IMR-90 (cell line): ENCODE data around the gene MOV10. TPM values are rescaled to one million over a fixed set of nuclear protein-coding genes. Genes with fewer than 3 reads are reported as not detected.

Source experiments
- ATAC-seq: fragments of 200-7000 bp; cut with Tn5 transposase; 2 replicates; pipeline ENCODE4 v1.9.1; 2020; ENCODE audit warnings: low read depth, mild to moderate bottlenecking, moderate library complexity
- BruUV-seq: library from RNA; stranded (reverse); fragments of 400-500 nt; replicated peaks from 2 replicates; lab custom pipeline; 2021; lab: Mats Ljungman, UMichigan
- CTCF ChIA-PET: fragments of 300-600 bp; formaldehyde crosslinking; extraction: SDS; loops from one replicate; lab custom pipeline; 2021; ENCODE audit warnings: antibody characterized with exemption; lab: Yijun Ruan, JAX
- POLR2A ChIA-PET: fragments of 300-600 bp; sonication (Branson Sonifier 250); formaldehyde crosslinking; loops from one replicate; lab custom pipeline; 2022; ENCODE audit warnings: antibody characterized with exemption; ENCODE audit not compliant: unreplicated experiment; lab: Charles Lee
- DNase-seq: peaks from one replicate; pipeline ENCODE4 v3.0.0; 2013
- H2AFZ ChIP-seq: replicated peaks from 2 replicates; pipeline ENCODE3; 2013; ENCODE audit warnings: low read length, mild to moderate bottlenecking; ENCODE audit not compliant: poor library complexity
- H2AK5ac ChIP-seq: 2 replicates; pipeline ENCODE4 v1.6.1; 2013; ENCODE audit warnings: low read depth, low read length, inconsistent platforms
- H2AK9ac ChIP-seq: replicated peaks from 2 replicates; pipeline ENCODE3; 2013; ENCODE audit warnings: mild to moderate bottlenecking, low read depth, low read length, moderate library complexity; ENCODE audit not compliant: poor library complexity
- H2BK120ac ChIP-seq: 2 replicates; pipeline ENCODE4 v1.6.1; 2013; ENCODE audit warnings: low read depth, low read length, inconsistent platforms
- H2BK15ac ChIP-seq: 3 replicates; pipeline ENCODE4 v1.6.1; 2013; ENCODE audit warnings: low read depth, low read length, inconsistent platforms
- H2BK20ac ChIP-seq: 2 replicates; pipeline ENCODE4 v1.6.1; 2013; ENCODE audit warnings: low read depth, mild to moderate bottlenecking, inconsistent platforms, low read length, moderate library complexity
- H2BK5ac ChIP-seq: 2 replicates; pipeline ENCODE4 v1.6.1; 2013; ENCODE audit warnings: mild to moderate bottlenecking, low read depth, low read length, inconsistent platforms; ENCODE audit not compliant: poor library complexity, severe bottlenecking
- H3K14ac ChIP-seq: replicated peaks from 2 replicates; pipeline ENCODE4 v1.6.1; 2013; ENCODE audit warnings: low read depth, low read length, inconsistent platforms
- H3K18ac ChIP-seq: 2 replicates; pipeline ENCODE4 v1.6.1; 2013; ENCODE audit warnings: low read depth, low read length, control low read depth
- H3K23ac ChIP-seq: 2 replicates; pipeline ENCODE4 v1.6.1; 2013; ENCODE audit warnings: low read depth, low read length, inconsistent platforms
- H3K27ac ChIP-seq: 2 replicates; pipeline ENCODE4 v1.5.1; 2013; ENCODE audit warnings: mild to moderate bottlenecking, control low read depth, low read length; ENCODE audit not compliant: insufficient read depth
- H3K27me3 ChIP-seq: 2 replicates; pipeline ENCODE4 v1.6.1; 2013; ENCODE audit warnings: low read length; ENCODE audit not compliant: control insufficient read depth, insufficient read depth
- H3K36me3 ChIP-seq: 2 replicates; pipeline ENCODE4 v1.6.1; 2013; ENCODE audit warnings: low read length, mixed read lengths; ENCODE audit not compliant: control insufficient read depth, insufficient read depth
- H3K4ac ChIP-seq: 2 replicates; pipeline ENCODE4 v1.6.1; 2013; ENCODE audit warnings: low read depth, low read length, inconsistent platforms
- H3K4me1 ChIP-seq: 2 replicates; pipeline ENCODE4 v1.6.1; 2013; ENCODE audit warnings: low read length, mixed read lengths; ENCODE audit not compliant: control insufficient read depth, insufficient read depth
- H3K4me2 ChIP-seq: 2 replicates; pipeline ENCODE4 v1.6.1; 2013; ENCODE audit warnings: low read depth, mild to moderate bottlenecking, control low read depth, low read length, moderate library complexity
- H3K4me3 ChIP-seq: 2 replicates; pipeline ENCODE4 v1.5.1; 2013; ENCODE audit warnings: low read depth, mild to moderate bottlenecking, control low read depth, low read length, moderate library complexity; ENCODE audit not compliant: insufficient read depth
- H3K56ac ChIP-seq: 2 replicates; pipeline ENCODE4 v1.6.1; 2013; ENCODE audit warnings: low read length, inconsistent platforms; ENCODE audit not compliant: insufficient read depth; ENCODE audit errors: extremely low read depth
- H3K79me1 ChIP-seq, 2 experiments: 2 replicates each; pipeline ENCODE4 v1.6.1; 2013; ENCODE audit warnings: low read length in 2 of 2, inconsistent platforms in 1 of 2, low read depth in 1 of 2
- H3K9ac ChIP-seq: 2 replicates; pipeline ENCODE4 v1.6.1; 2013; ENCODE audit warnings: low read depth, low read length, control low read depth
- H3K9me1 ChIP-seq: 2 replicates; pipeline ENCODE4 v1.6.1; 2013; ENCODE audit warnings: low read length, inconsistent platforms; ENCODE audit not compliant: insufficient read depth
- H3K9me3 ChIP-seq: 2 replicates; pipeline ENCODE4 v1.6.1; 2013; ENCODE audit warnings: low read length; ENCODE audit not compliant: control insufficient read depth, insufficient read depth
- H4K20me1 ChIP-seq: 2 replicates; pipeline ENCODE4 v1.6.1; 2013; ENCODE audit warnings: low read length, inconsistent platforms; ENCODE audit not compliant: insufficient read depth
- H4K5ac ChIP-seq: 2 replicates; pipeline ENCODE4 v1.6.1; 2013; ENCODE audit warnings: mild to moderate bottlenecking, low read depth, low read length, control low read depth
- H4K8ac ChIP-seq, 2 experiments: 2 replicates each; pipeline ENCODE4 v1.6.1; 2013; ENCODE audit warnings: low read depth in 2 of 2, low read length in 2 of 2, control low read depth in 1 of 2, inconsistent platforms in 1 of 2
- H4K91ac ChIP-seq: 2 replicates; pipeline ENCODE4 v1.6.1; 2013; ENCODE audit warnings: low read depth, low read length, inconsistent platforms; ENCODE audit not compliant: insufficient read depth
- BHLHE40 ChIP-seq: fragments of 150-350 bp; IDR thresholded peaks from 2 replicates; pipeline ENCODE4 v1.6.1; 2016; ENCODE audit warnings: mild to moderate bottlenecking, low read depth, low read length
- CEBPB ChIP-seq: IDR thresholded peaks from 2 replicates; pipeline ENCODE4 v1.6.1; 2012; ENCODE audit warnings: low read depth, low read length, improper control_type of control experiment
- CHD1 ChIP-seq: IDR thresholded peaks from 2 replicates; pipeline ENCODE4 v1.6.1; 2012; ENCODE audit warnings: low read depth, low read length, improper control_type of control experiment
- CTCF ChIP-seq: conservative IDR thresholded peaks from 2 replicates; pipeline ENCODE4 v1.5.1; 2012; ENCODE audit warnings: mild to moderate bottlenecking, low read depth, low read length, improper control_type of control experiment
- ELK1 ChIP-seq: fragments of 150-350 bp; IDR thresholded peaks from 2 replicates; pipeline ENCODE4 v1.6.1; 2016; ENCODE audit warnings: low read depth, mild to moderate bottlenecking, low read length, moderate library complexity, borderline replicate concordance
- FOS ChIP-seq: fragments of 150-350 bp; IDR thresholded peaks from 2 replicates; pipeline ENCODE4 v1.6.1; 2016; ENCODE audit warnings: low read depth, low read length
- MAFK ChIP-seq: IDR thresholded peaks from 2 replicates; pipeline ENCODE4 v1.6.1; 2012; ENCODE audit warnings: low read depth, low read length, improper control_type of control experiment
- MAZ ChIP-seq: IDR thresholded peaks from 2 replicates; pipeline ENCODE4 v1.6.1; 2012; ENCODE audit warnings: low read depth, mild to moderate bottlenecking, low read length, improper control_type of control experiment, moderate library complexity, borderline replicate concordance
- MXI1 ChIP-seq: IDR thresholded peaks from 2 replicates; pipeline ENCODE4 v1.6.1; 2012; ENCODE audit warnings: low read depth, mild to moderate bottlenecking, low read length, moderate library complexity, borderline replicate concordance
- RAD21 ChIP-seq: IDR thresholded peaks from 2 replicates; pipeline ENCODE4 v1.6.1; 2012; ENCODE audit warnings: low read length, improper control_type of control experiment
- RCOR1 ChIP-seq: IDR thresholded peaks from 2 replicates; pipeline ENCODE4 v1.6.1; 2012; ENCODE audit warnings: mild to moderate bottlenecking, low read length, improper control_type of control experiment; ENCODE audit not compliant: insufficient replicate concordance
- RFX5 ChIP-seq: IDR thresholded peaks from 2 replicates; pipeline ENCODE4 v1.8.0; 2012; ENCODE audit warnings: low read depth, mild to moderate bottlenecking, low read length, moderate library complexity
- USF2 ChIP-seq: fragments of 150-350 bp; IDR thresholded peaks from 2 replicates; pipeline ENCODE4 v1.6.1; 2017; ENCODE audit warnings: mild to moderate bottlenecking, antibody characterized with exemption, low read length, low read depth
- WGBS, 2 experiments: methylation state at CpG; one replicate each; pipeline versions ENCODE4 v1.1.5 to v1.1.7; 2013; ENCODE audit warnings: missing lambda C conversion rate in 2 of 2; ENCODE audit not compliant: insufficient read length in 1 of 2; ENCODE audit errors: extremely low coverage in 2 of 2; 5-methylcytosine and 5-hydroxymethylcytosine counted together
- dilution Hi-C: fragments of 300-500 bp; cut with HindIII; formaldehyde crosslinking; loops from one replicate; pipeline ENCODE4 v1.14.3; 2018; ENCODE audit warnings: low sequenced_read_pairs; ENCODE audit not compliant: unreplicated experiment
- in situ Hi-C: fragments of 300-500 bp; cut with MboI; formaldehyde crosslinking; loops from 3 replicates; pipeline ENCODE4 v1.14.3; 2019; ENCODE audit warnings: low sequenced_read_pairs, inconsistent platforms, mixed read lengths
- intact Hi-C: fragments of 100-400 bp; cut with micrococcal nuclease; formaldehyde crosslinking; loops from 2 replicates; pipeline ENCODE4 v1.10.0; 2022
- polyA plus RNA-seq, 3 experiments: library from polyadenylated mRNA; depleted of rRNA; stranded (reverse); fragments of >200 nt; gene quantifications; 2 replicates each; pipeline ENCODE4 v1.2.3, GENCODE V29; 2012; ENCODE audit warnings: low replicate concordance in 1 of 3
- total RNA-seq: library from RNA; depleted of rRNA; stranded (reverse); fragments of >200 nt; gene quantifications from 2 replicates; pipeline ENCODE4 v1.2.3, GENCODE V29; 2012

The MOV10 gene
- total and polyA plus RNA-seq, 2 of the 4 experiments (the other 2 are of a cell fraction) = 36.7 to 103 TPM

- H3K36me3 ChIP-seq = no peaks in the 10 kb centered on the region
- no peaks in the 10 kb centered on the region for H3K79me1 ChIP-seq
- H2AK9ac ChIP-seq = peak overlapping the region; percentile 70
- DNase-seq (peak; percentile 58), ATAC-seq (peak; percentile 48)
- no peak overlapping the region; the same call in 1 of the 2 replicates for H4K91ac ChIP-seq
- H3K4me1 ChIP-seq = peaks cover 9% of the 10 kb centered on the region
- peaks cover 6% of the 10 kb centered on the region; the same call in 1 of the 2 replicates for H3K27me3 ChIP-seq
- POLR2A ChIA-PET = no interaction called here
- no peak overlapping the region for H3K56ac ChIP-seq
- BruUV-seq = no TSS peak
- in situ Hi-C loops (loop anchor here (5.0 to 25.0 kb wide), 3 partner anchors 88 to 968 kb away; partner anchors contain the start of gene SLC16A1), dilution Hi-C loops (no loop called here), intact Hi-C loops (loop anchor here (1.0 to 10.0 kb wide), 3 partner anchors 25 to 958 kb away; partner anchors contain the start of gene SLC16A1)
- H4K5ac ChIP-seq = no peak overlapping the region
- H3K9me3 ChIP-seq = no peaks in the 10 kb centered on the region
- no peak overlapping the region for H3K4me3 ChIP-seq
- 32% methylated on average over 17 of the region's 44 CpGs; no CpG with 5 or more reads in 1 of the 2 experiments for WGBS, 2 experiments
- peak overlapping the region in 1 of 2 experiments; percentile 74; a peak in 1 of 4 replicates for H4K8ac ChIP-seq
- H3K4me2 ChIP-seq = no peak overlapping the region; the same call in 1 of the 2 replicates
- CTCF ChIA-PET = interaction anchor here (0.6 to 2.5 kb wide), 13 partner anchors 12 to 508 kb away, joined by 3 to 16 read pairs (median 4); no protein-coding TSS in a partner anchor
- H2BK15ac ChIP-seq = no peak overlapping the region
- H2BK5ac ChIP-seq = no peak overlapping the region
- peaks cover 4% of the 10 kb centered on the region for H3K9me1 ChIP-seq
- H2AFZ ChIP-seq = peak overlapping the region; percentile 95
- 0 out of 2 replicates have a peak overlapping the region, but pooled peaks have one; percentile 7 for H2BK120ac ChIP-seq
- no peak overlapping the region for H2BK20ac ChIP-seq
- H3K14ac ChIP-seq = peak overlapping the region; percentile 79; the same call in 1 of the 2 replicates
- H2AK5ac ChIP-seq = peak overlapping the region; percentile 26; the same call in 1 of the 2 replicates
- H3K23ac ChIP-seq = no peak overlapping the region; the same call in 1 of the 2 replicates
- 0 out of 2 replicates have a peak overlapping the region, but pooled peaks have one; percentile 51 for H3K4ac ChIP-seq
- H3K9ac ChIP-seq = no peak overlapping the region
- no peak overlapping the region for H3K18ac ChIP-seq
- H3K27ac ChIP-seq = no peak overlapping the region
- H4K20me1 ChIP-seq = no peaks in the 10 kb centered on the region
- TF ChIP-seq MAFK (no peak), RAD21 (peak; percentile 80), BHLHE40 (no peak), MAZ (peak; percentile 75; the same call in 1 of the 2 replicates), ELK1 (no peak), MXI1 (0 out of 2 replicates have a peak, but pooled peaks have one; percentile 19), FOS (no peak), CHD1 (no peak), CEBPB (no peak), USF2 (no peak), CTCF (peak; percentile 89), RCOR1 (peak; percentile 42), RFX5 (no peak)
Measured at GRCh38 chr1:112718691-112719418, 44.4 kb downstream of the MOV10 start.
